ENCODE data around the gene KBTBD3.
"Not testable (repeated sequence)": the region's sequence is repeated elsewhere in the genome, so short reads cannot be mapped to it uniquely, and the experiment has no call there.

KBTBD3 gene

DNA sequence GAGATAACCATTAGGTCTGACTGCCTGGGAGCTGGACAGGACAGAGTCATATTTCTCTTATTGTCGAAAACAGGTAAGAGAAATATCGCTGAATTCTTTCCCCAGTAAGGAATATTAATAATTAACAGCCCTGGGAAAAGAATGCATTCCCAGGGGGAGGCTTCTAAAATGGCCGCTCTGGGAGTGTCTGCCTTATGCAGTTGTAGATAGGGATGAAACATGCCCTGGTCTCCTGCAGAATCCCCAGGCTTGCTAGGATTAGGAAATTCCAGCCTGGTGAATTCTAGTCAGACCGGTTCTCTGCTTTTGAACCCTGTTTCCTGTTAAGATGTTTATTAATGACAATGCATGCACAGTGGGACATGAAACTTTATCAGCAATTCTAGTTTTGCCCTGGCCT, 74.1 kb downstream of the KBTBD3 start:
- not testable (repeated sequence) for DNase-seq

DNA sequence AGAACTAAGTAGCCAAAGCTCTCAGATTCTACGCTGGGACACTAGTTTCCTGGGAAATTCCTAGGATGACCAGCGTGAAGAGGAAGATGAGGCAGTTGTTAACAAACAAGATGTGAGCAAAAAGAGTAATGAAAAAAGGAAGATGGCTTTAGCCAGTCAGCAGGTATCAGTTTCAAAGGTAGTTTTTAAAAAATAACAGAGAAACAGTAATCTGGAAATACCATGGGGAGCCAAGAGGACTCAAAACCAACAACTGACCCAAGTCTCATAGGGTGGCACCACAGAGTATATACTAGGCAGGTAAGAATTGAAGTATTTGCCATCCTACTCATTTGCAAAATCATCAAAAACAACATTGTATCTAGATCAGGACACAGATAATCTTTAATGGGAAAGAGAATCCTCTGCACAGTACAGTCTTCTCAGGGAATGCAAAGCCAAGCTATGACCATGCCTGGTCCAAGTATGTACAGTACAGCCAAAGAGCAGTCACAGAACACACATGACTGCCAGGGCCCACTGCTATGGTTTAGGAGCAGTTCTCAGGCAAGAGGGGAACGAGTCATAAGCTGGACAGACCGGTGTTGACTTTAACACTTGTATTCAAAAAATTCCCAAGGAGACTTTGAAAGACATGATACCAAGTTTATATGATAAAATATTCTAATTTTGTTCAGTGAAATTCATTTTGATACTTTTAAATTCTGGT, 75.7 kb downstream of the KBTBD3 start:
- no peak for DNase-seq
